ENCODE measurements around the gene KAT6B.

Gene KAT6B

DNA sequence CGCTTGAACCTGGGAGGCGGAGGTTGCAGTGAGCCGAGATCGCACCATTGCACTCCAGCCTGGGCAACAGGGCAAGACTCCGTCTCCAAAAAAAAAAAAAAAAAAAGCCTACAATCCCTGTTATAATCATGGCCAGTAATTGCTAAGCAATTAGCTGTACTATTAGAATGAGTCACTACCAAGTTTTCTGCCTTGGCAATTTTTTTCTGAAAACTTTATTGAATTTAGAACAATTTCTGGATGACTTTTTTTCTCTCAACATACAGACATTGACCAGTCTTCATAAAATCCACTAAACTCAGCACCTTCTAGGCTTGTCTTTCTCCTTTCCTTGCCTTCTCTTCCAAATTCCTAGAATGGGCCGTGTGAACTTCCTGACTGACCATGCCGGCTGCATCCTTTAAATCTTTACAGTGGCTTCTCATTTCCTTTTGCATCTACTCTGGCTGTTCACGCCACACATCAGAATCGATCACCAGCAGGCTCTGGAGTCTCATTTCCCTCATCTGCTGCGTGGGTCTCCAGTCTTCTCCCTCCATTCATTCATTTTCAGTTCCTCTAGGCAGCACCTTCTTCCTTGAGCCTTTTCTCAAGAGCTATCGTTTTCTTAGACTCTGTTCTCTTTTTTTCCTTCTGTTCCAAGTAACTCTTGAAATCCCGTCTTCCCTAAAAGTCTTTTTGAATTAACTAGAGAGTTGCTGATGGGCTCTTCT is 107.9 kb downstream of the KAT6B start:
- Histone ChIP-seq H3K9me3 (ENCODE audit: control extremely low read depth in 1 of 5, control insufficient read depth in 4 of 5, insufficient read depth in 2 of 5, low read depth in 1 of 5, low read length in 4 of 5) (no peaks in the 10 kb centered on the region), H3K4me3 (ENCODE audit: control insufficient read depth in 1 of 7, extremely low read depth in 1 of 7, insufficient read depth in 4 of 7, low read depth in 2 of 7, low read length in 6 of 7) (no peak overlapping the region), H3K36me3 (ENCODE audit: control insufficient read depth in 4 of 4, insufficient read depth in 4 of 4, low read length in 3 of 4) (no peaks in the 10 kb centered on the region), H3K27me3 (replicated peaks in 2 of 5; ENCODE audit: control insufficient read depth in 4 of 5, insufficient read depth in 5 of 5, low read length in 4 of 5) (no peaks in the 10 kb centered on the region), H3K4me1 (ENCODE audit: control extremely low read depth in 1 of 4, control insufficient read depth in 4 of 4, insufficient read depth in 4 of 4, low read length in 3 of 4) (peaks cover 0 to 10% (median 4%) of the 10 kb centered on the region in 4 experiments), H3K27ac (ENCODE audit: insufficient read depth in 1 of 2, low read depth in 1 of 2, low read length in 2 of 2, poor library complexity in 1 of 2, severe bottlenecking in 2 of 2) (no peak overlapping the region)
- DNase-seq = no peak
- POLR2A ChIA-PET = no interaction called here
- CTCF ChIA-PET = no interaction called here
- WGBS (ENCODE audit: insufficient coverage) = 69% methylated on average over 6 of the region's 12 CpGs

DNA sequence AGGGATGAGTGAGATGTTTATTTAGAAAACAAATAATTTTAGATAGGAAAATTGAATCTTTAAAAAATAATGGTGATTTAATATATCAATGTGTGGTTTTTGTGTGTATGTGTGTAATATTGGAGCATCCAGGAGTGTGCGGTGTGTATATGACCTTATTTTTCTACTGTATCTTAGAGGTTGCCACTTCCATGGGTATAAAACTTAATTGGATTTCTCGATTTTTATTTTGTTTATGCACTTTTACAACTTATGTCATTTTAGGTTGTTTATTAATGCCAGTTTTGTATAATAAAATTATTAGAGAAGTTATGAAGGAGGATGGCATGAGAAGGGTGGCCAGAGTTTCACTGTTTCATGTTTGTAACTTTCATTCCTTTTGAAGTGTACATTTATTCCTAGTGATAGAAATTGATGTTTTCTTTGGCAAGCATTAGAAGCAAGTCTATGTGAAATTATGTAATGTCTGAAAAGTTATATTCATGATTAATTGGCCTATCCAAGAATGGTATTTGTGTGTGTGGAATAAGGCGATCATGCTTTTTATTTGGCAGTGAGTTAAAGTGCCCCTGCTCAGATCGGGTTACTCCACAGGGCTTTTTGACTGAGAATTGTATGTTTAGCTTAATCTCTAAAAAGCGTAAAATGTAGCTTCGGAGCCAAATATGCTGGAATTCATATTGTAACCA is 110.3 kb downstream of the KAT6B start:
- CTCF ChIA-PET = interaction anchor here (1.4 kb wide), 1 partner anchor 11 kb away, joined by 3 read pairs; no protein-coding TSS in a partner anchor
- no peak for DNase-seq
- Histone ChIP-seq H3K27ac (ENCODE audit: insufficient read depth in 1 of 2, low read depth in 1 of 2, low read length in 2 of 2, poor library complexity in 1 of 2, severe bottlenecking in 2 of 2) (no peak overlapping the region), H3K4me3 (ENCODE audit: control insufficient read depth in 1 of 7, extremely low read depth in 1 of 7, insufficient read depth in 4 of 7, low read depth in 2 of 7, low read length in 6 of 7) (no peak overlapping the region), H3K36me3 (ENCODE audit: control insufficient read depth in 4 of 4, insufficient read depth in 4 of 4, low read length in 3 of 4) (no peaks in the 10 kb centered on the region), H3K27me3 (replicated peaks in 2 of 5; ENCODE audit: control insufficient read depth in 4 of 5, insufficient read depth in 5 of 5, low read length in 4 of 5) (no peaks in the 10 kb centered on the region), H3K9me3 (ENCODE audit: control extremely low read depth in 1 of 5, control insufficient read depth in 4 of 5, insufficient read depth in 2 of 5, low read depth in 1 of 5, low read length in 4 of 5) (no peaks in the 10 kb centered on the region), H3K4me1 (ENCODE audit: control extremely low read depth in 1 of 4, control insufficient read depth in 4 of 4, insufficient read depth in 4 of 4, low read length in 3 of 4) (peaks cover 0 to 3% (median 1%) of the 10 kb centered on the region in 4 experiments)
- POLR2A ChIA-PET = interaction anchor here (0.9 kb wide), 1 partner anchor 20 kb away, joined by 3 read pairs; no protein-coding TSS in a partner anchor
- WGBS (ENCODE audit: insufficient coverage) = 83% methylated on average over 2 of the region's 6 CpGs

DNA sequence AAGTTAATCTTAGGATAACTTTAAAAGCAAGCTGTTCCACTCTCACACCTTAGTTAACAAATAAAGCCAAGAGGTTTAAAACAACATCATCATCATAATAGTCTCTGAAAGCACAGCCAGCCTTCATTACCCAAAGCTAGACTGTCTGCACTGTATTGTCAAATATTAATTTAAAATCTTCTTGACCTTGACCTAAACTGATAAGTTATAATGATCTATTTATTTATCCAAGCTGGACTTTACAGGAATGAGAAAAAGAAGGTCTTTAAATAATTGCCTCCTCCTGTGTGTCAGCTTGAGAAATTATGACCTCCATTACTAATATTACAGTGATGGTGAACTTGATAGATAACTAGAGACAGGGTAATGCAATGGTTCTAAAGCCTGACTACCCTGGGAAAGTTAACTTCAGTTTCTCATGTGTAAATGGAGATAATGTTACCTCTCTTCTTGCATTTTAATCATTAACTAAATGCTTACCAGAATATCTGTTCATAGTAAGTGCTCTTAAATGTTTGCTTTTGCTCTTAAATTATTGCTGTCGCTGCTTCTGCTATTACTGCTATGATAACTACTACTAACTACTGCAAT is 111.0 kb downstream of the KAT6B start:
- Histone ChIP-seq H3K27me3 (replicated peaks in 2 of 5; ENCODE audit: control insufficient read depth in 4 of 5, insufficient read depth in 5 of 5, low read length in 4 of 5) (no peaks in the 10 kb centered on the region), H3K27ac (ENCODE audit: insufficient read depth in 1 of 2, low read depth in 1 of 2, low read length in 2 of 2, poor library complexity in 1 of 2, severe bottlenecking in 2 of 2) (no peak overlapping the region), H3K4me3 (ENCODE audit: control insufficient read depth in 1 of 7, extremely low read depth in 1 of 7, insufficient read depth in 4 of 7, low read depth in 2 of 7, low read length in 6 of 7) (no peak overlapping the region), H3K9me3 (ENCODE audit: control extremely low read depth in 1 of 5, control insufficient read depth in 4 of 5, insufficient read depth in 2 of 5, low read depth in 1 of 5, low read length in 4 of 5) (no peaks in the 10 kb centered on the region), H3K36me3 (ENCODE audit: control insufficient read depth in 4 of 4, insufficient read depth in 4 of 4, low read length in 3 of 4) (no peaks in the 10 kb centered on the region), H3K4me1 (ENCODE audit: control extremely low read depth in 1 of 4, control insufficient read depth in 4 of 4, insufficient read depth in 4 of 4, low read length in 3 of 4) (peaks cover 0 to 3% (median 1%) of the 10 kb centered on the region in 4 experiments)
- DNase-seq = no peak
- no CpG with 5 or more reads among the region's 1 CpG for WGBS (ENCODE audit: insufficient coverage)
- ChIA-PET CTCF (interaction anchor here (1.4 kb wide), 1 partner anchor 11 kb away, joined by 3 read pairs; no protein-coding TSS in a partner anchor), POLR2A (interaction anchor here (0.9 kb wide), 1 partner anchor 21 kb away, joined by 3 read pairs; no protein-coding TSS in a partner anchor)

DNA sequence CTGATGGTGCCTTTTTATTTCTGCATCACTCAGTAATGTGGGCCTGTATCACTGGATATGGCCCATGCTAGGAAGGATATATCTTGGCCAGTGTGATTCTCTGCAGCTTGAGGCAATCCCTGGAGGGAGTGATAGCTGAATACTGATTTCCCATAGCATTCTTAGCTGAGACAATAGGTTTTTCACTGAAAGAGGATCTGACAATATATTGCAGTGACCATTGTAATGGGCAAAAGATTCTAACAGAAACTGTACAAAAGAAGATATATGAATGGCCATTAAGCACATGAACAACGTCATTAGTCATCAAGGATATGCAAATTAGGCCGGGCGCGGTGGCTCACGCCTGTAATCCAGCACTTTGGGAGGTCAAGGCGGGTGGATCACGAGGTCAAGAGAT is 117.8 kb downstream of the KAT6B start:
- DNase-seq = no peak
- H3K36me3 ChIP-seq (ENCODE audit: control insufficient read depth in 4 of 4, insufficient read depth in 4 of 4, low read length in 3 of 4) = peaks cover 0 to 1% (median 0%) of the 10 kb centered on the region in 4 experiments
- H3K27me3 ChIP-seq (replicated peaks in 2 of 5; ENCODE audit: control insufficient read depth in 4 of 5, insufficient read depth in 5 of 5, low read length in 4 of 5) = no peaks in the 10 kb centered on the region
- POLR2A ChIA-PET = no interaction called here
- CTCF ChIA-PET = interaction anchor here (1.4 kb wide), 1 partner anchor 28 kb away, joined by 3 read pairs; no protein-coding TSS in a partner anchor
- no peak overlapping the region for H3K4me3 ChIP-seq (ENCODE audit: control insufficient read depth in 1 of 7, extremely low read depth in 1 of 7, insufficient read depth in 4 of 7, low read depth in 2 of 7, low read length in 6 of 7)
- no peaks in the 10 kb centered on the region for H3K9me3 ChIP-seq (ENCODE audit: control extremely low read depth in 1 of 5, control insufficient read depth in 4 of 5, insufficient read depth in 2 of 5, low read depth in 1 of 5, low read length in 4 of 5)
- no peaks in the 10 kb centered on the region for H3K4me1 ChIP-seq (ENCODE audit: control extremely low read depth in 1 of 4, control insufficient read depth in 4 of 4, insufficient read depth in 4 of 4, low read length in 3 of 4)
- no peak overlapping the region for H3K27ac ChIP-seq (ENCODE audit: insufficient read depth in 1 of 2, low read depth in 1 of 2, low read length in 2 of 2, poor library complexity in 1 of 2, severe bottlenecking in 2 of 2)
- 97% methylated on average over 6 of the region's 7 CpGs for WGBS (ENCODE audit: insufficient coverage)

DNA sequence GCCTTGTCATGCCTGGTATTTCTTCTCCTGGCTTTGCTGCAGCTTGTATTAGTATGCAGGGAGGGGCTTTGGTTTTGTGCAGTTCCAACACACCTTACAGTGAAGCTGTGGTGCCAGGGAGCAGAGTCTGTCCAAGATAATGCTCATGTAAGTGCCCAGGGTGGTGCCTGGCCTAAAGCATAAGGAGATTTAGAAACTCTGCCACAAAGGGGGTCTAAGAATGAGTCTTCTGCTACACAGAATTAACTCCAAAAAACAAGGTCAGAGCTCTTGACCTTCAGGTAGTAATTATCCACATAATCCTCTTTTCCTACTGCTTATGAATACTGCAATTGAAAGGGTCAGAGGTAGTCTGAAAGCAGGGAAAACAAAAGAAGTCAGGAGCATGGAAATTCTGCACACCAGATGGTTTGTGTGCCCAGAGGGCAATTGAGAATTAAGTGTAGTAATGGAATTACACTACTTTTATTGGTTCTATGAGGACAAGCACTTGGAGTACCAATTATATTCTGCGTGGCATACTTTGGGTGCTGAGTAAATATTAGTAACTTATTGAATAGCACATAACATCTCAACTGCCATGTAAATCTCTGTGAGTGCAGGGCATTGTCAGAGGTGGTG is 121.5 kb downstream of the KAT6B start:
- POLR2A ChIA-PET = no interaction called here
- CTCF ChIA-PET = interaction anchor here (0.9 to 1.3 kb wide), 3 partner anchors 10 to 27 kb away, joined by 3 to 4 read pairs (median 3); no protein-coding TSS in a partner anchor
- Histone ChIP-seq H3K4me1 (ENCODE audit: control extremely low read depth in 1 of 4, control insufficient read depth in 4 of 4, insufficient read depth in 4 of 4, low read length in 3 of 4) (no peaks in the 10 kb centered on the region), H3K4me3 (ENCODE audit: control insufficient read depth in 1 of 7, extremely low read depth in 1 of 7, insufficient read depth in 4 of 7, low read depth in 2 of 7, low read length in 6 of 7) (no peak overlapping the region), H3K36me3 (ENCODE audit: control insufficient read depth in 4 of 4, insufficient read depth in 4 of 4, low read length in 3 of 4) (peaks cover 0 to 3% (median 0%) of the 10 kb centered on the region in 4 experiments), H3K27ac (ENCODE audit: insufficient read depth in 1 of 2, low read depth in 1 of 2, low read length in 2 of 2, poor library complexity in 1 of 2, severe bottlenecking in 2 of 2) (no peak overlapping the region), H3K9me3 (ENCODE audit: control extremely low read depth in 1 of 5, control insufficient read depth in 4 of 5, insufficient read depth in 2 of 5, low read depth in 1 of 5, low read length in 4 of 5) (no peaks in the 10 kb centered on the region), H3K27me3 (replicated peaks in 2 of 5; ENCODE audit: control insufficient read depth in 4 of 5, insufficient read depth in 5 of 5, low read length in 4 of 5) (no peaks in the 10 kb centered on the region)
- WGBS (ENCODE audit: insufficient coverage) = no CpG with 5 or more reads among the region's 1 CpG
- DNase-seq = no peak

DNA sequence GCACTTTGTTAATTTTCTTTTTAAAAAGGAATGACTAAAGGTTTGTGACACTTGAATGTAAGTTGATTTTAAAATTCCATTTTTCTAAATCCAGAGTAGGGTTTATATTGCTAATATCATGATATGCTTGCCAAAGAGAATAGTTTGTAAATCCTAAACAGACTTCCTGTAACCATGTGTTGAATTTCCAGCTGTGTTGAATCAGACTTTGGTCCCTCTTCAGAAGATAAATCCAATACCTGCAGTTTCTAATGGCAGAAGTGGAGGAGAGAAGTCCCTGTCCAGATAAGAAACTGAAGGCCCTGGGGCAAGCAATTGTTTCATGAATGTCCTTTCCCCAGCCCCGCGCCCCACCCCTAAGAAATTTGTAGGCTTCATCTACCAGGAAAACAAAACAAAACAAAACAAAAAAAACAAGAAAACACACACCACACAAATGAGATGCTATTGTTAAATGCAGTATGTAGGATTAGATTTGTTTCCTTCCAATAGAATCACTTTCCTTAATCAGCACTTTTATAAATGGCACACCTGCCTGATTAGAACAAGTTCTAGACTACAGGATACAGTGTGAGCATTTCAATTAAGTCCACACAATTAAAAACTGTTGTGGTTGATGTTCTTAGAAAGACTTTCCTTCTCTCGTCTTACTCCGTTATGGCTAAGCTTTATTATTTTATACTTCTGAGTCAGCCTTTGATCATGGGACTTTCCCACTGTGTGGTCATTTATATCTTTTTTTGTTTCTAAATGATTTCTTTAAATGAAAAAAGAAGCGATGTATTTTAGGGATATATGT is 122.8 kb downstream of the KAT6B start:
- Histone ChIP-seq H3K4me1 (ENCODE audit: control extremely low read depth in 1 of 4, control insufficient read depth in 4 of 4, insufficient read depth in 4 of 4, low read length in 3 of 4) (no peaks in the 10 kb centered on the region), H3K4me3 (ENCODE audit: control insufficient read depth in 1 of 7, extremely low read depth in 1 of 7, insufficient read depth in 4 of 7, low read depth in 2 of 7, low read length in 6 of 7) (no peak overlapping the region), H3K36me3 (ENCODE audit: control insufficient read depth in 4 of 4, insufficient read depth in 4 of 4, low read length in 3 of 4) (peaks cover 0 to 3% (median 0%) of the 10 kb centered on the region in 4 experiments), H3K27me3 (replicated peaks in 2 of 5; ENCODE audit: control insufficient read depth in 4 of 5, insufficient read depth in 5 of 5, low read length in 4 of 5) (no peaks in the 10 kb centered on the region), H3K27ac (ENCODE audit: insufficient read depth in 1 of 2, low read depth in 1 of 2, low read length in 2 of 2, poor library complexity in 1 of 2, severe bottlenecking in 2 of 2) (no peak overlapping the region), H3K9me3 (ENCODE audit: control extremely low read depth in 1 of 5, control insufficient read depth in 4 of 5, insufficient read depth in 2 of 5, low read depth in 1 of 5, low read length in 4 of 5) (no peaks in the 10 kb centered on the region)
- DNase-seq = peak in 2 of 3 donors; percentile 32 to 37
- POLR2A ChIA-PET = no interaction called here
- CTCF ChIA-PET = no interaction called here
- no CpG with 5 or more reads among the region's 5 CpGs for WGBS (ENCODE audit: insufficient coverage)

All from common myeloid progenitor, CD34-positive (primary cell).